Common myeloid progenitor, CD34-positive (primary cell): ENCODE data around the gene RPS27A.
"Not testable (repeated sequence)": the region's sequence is repeated elsewhere in the genome, so short reads cannot be mapped to it uniquely, and the experiment has no call there.

Experiments used
- CTCF ChIA-PET: fragments of 350-600 bp; sonication (Branson Sonifier 250); formaldehyde crosslinking; loops from one replicate; lab custom pipeline; 2021; ENCODE audit warnings: antibody characterized with exemption; lab: Charles Lee
- POLR2A ChIA-PET: fragments of 350-600 bp; sonication (Branson Sonifier 250); formaldehyde crosslinking; loops from one replicate; lab custom pipeline; 2021; ENCODE audit warnings: antibody characterized with exemption; lab: Charles Lee
- DNase-seq, 3 donors: peaks; one replicate each; pipeline versions ENCODE4 v3.0.0 to v3.0.0-alpha.2; 2013
- H3K27ac ChIP-seq, 2 experiments: 1 replicate in 1 of 2; 2 replicates in 1 of 2; pipeline ENCODE4 v1.7.0; 2013; ENCODE audit warnings: inconsistent platforms in 2 of 2, low read length in 2 of 2, mild to moderate bottlenecking in 2 of 2, low read depth in 1 of 2, moderate library complexity in 1 of 2; ENCODE audit not compliant: severe bottlenecking in 2 of 2, insufficient read depth in 1 of 2, poor library complexity in 1 of 2
- H3K27me3 ChIP-seq, 5 experiments: replicated peaks in 2 of 5; 1 replicate in 3 of 5; 2 replicates in 2 of 5; pipeline versions ENCODE4 v1.6.1 to v1.7.0; 2013; ENCODE audit warnings: low read length in 4 of 5, mild to moderate bottlenecking in 2 of 5, moderate library complexity in 2 of 5, inconsistent platforms in 1 of 5; ENCODE audit not compliant: insufficient read depth in 5 of 5, control insufficient read depth in 4 of 5
- H3K36me3 ChIP-seq, 4 experiments: 1 replicate in 2 of 4; 2 replicates in 2 of 4; pipeline versions ENCODE4 v1.6.1 to v1.7.0; 2013; ENCODE audit warnings: low read length in 3 of 4, control low read depth in 1 of 4, mild to moderate bottlenecking in 1 of 4; ENCODE audit not compliant: control insufficient read depth in 4 of 4, insufficient read depth in 4 of 4
- H3K4me1 ChIP-seq, 4 experiments: 1 replicate in 3 of 4; 2 replicates in 1 of 4; pipeline versions ENCODE4 v1.6.1 to v1.7.1; 2013; ENCODE audit warnings: low read length in 3 of 4, mild to moderate bottlenecking in 3 of 4, control low read depth in 1 of 4, inconsistent platforms in 1 of 4, moderate library complexity in 1 of 4; ENCODE audit not compliant: control insufficient read depth in 4 of 4, insufficient read depth in 4 of 4; ENCODE audit errors: control extremely low read depth in 1 of 4
- H3K4me3 ChIP-seq, 7 experiments: 1 replicate in 4 of 7; 2 replicates in 3 of 7; pipeline versions ENCODE4 v1.5.1 to v1.7.0; 2013; ENCODE audit warnings: mild to moderate bottlenecking in 7 of 7, low read length in 6 of 7, moderate library complexity in 6 of 7, inconsistent platforms in 2 of 7, low read depth in 2 of 7, control low read depth in 1 of 7; ENCODE audit not compliant: insufficient read depth in 4 of 7, control insufficient read depth in 1 of 7; ENCODE audit errors: extremely low read depth in 1 of 7
- H3K9me3 ChIP-seq, 5 experiments: 1 replicate in 4 of 5; 2 replicates in 1 of 5; pipeline versions ENCODE4 v1.6.1 to v1.7.1; 2013; ENCODE audit warnings: low read length in 4 of 5, mild to moderate bottlenecking in 2 of 5, inconsistent platforms in 1 of 5, low read depth in 1 of 5, moderate library complexity in 1 of 5; ENCODE audit not compliant: control insufficient read depth in 4 of 5, insufficient read depth in 2 of 5; ENCODE audit errors: control extremely low read depth in 1 of 5
- WGBS: methylation state at CpG from one replicate; pipeline ENCODE4 v1.1.5; 2013; ENCODE audit not compliant: insufficient coverage; 5-methylcytosine and 5-hydroxymethylcytosine counted together

RPS27A gene

DNA sequence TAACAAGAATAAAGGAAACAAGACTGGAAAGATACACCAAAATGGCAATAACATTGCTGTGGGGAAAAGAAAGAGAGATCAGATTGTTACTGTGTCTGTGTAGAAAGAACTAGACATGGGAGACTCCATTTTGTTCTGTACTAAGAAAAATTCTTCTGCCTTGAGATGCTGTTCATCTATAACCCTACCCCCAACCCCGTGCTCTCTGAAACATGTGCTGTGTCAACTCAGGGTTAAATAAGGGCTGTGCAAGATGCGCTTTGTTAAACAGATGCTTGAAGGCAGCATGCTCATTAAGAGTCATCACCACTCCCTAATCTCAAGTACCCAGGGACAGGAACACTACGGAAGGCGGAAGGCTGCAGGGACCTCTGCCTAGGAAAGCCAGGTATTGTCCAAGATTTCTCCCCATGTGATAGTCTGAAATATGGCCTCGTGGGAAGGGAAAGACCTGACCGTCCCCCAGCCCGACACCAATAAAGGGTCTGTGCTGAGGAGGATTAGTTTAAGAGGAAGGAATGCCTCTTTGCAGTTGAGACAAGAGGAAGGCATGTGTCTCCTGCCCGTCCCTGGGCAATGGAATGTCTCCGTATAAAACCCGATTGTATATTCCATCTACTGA, 46.8 kb downstream of the RPS27A start:
- DNase-seq, H3K36me3 ChIP-seq, H3K9me3 ChIP-seq, CTCF ChIA-PET, POLR2A ChIA-PET, H3K27ac ChIP-seq, H3K27me3 ChIP-seq, H3K4me3 ChIP-seq: not testable (repeated sequence)
- WGBS = 73% methylated on average over 2 of the region's 10 CpGs
- H3K4me1 ChIP-seq = peaks cover 2 to 18% (median 10%) of the 10 kb centered on the region in 4 experiments

DNA sequence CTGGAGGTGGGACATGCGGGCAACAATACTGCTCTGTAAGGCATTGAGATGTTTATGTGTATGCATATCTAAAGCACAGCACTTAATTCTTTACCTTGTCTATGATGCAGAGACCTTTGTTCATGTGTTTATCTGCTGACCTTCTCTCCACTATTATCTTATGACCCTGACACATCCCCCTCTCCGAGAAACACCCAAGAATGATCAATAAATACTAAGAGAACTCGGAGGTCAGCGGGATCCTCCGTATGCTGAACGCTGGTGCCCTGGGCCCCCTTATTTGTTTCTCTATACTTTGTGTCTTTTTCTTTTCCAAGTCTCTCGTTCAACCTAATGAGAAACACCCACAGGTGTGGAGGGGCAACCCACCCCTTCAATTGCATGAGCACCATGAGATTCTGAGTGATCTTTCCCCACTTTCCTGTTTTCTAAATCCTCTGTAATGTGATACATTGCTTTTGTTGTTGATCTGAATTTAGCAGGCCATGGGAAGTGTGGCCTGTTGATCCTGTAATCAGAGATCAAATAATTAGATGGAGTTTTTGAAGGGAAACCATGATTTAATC, 47.5 kb downstream of the RPS27A start:
- H3K4me3 ChIP-seq, H3K9me3 ChIP-seq, H3K27me3 ChIP-seq, H3K36me3 ChIP-seq, H3K27ac ChIP-seq, POLR2A ChIA-PET, DNase-seq, CTCF ChIA-PET: not testable (repeated sequence)
- 88% methylated on average over 3 of the region's 7 CpGs for WGBS
- peaks cover 2 to 18% (median 10%) of the 10 kb centered on the region in 4 experiments for H3K4me1 ChIP-seq

DNA sequence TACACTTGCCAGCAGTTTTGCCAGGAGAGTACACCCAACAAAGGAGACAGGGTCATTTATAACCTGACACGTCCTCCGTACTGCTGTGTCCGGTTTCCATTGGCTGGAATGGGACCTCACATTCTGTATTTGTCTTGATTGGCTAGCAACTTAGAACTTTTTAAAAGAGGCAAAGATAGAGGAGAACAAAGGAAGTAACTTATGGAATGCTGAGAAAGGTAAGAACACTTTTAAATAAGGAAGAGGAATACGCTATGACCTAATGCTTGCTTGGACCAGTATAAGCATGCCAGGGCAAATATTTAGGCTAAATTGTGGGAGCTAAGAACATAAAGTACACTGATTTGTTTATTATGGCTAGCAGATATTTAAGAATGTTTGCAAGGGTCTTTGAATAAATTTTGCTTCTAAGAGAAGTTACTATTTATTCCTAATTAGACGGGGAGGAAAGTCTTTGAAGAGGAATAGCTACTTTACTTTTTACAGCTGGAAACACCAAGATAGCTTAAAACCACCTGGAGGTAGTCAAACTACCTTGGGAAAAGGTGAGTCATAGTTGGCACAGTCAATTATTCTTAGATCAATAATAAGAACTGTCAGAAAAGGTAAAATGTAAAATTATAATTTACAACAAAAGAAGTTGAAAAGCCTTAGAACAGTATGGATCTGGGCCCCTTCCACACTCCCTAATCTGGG, 48.5 kb downstream of the RPS27A start:
- CTCF ChIA-PET, DNase-seq, H3K36me3 ChIP-seq, POLR2A ChIA-PET, H3K27ac ChIP-seq, H3K27me3 ChIP-seq, H3K9me3 ChIP-seq: not testable (repeated sequence)
- Histone ChIP-seq H3K4me3 (peak overlapping the region in 1 of 7 experiments; percentile 81), H3K4me1 (peaks cover 2 to 18% (median 10%) of the 10 kb centered on the region in 4 experiments)
- WGBS = 100% methylated on average over 3 of the region's 5 CpGs

DNA sequence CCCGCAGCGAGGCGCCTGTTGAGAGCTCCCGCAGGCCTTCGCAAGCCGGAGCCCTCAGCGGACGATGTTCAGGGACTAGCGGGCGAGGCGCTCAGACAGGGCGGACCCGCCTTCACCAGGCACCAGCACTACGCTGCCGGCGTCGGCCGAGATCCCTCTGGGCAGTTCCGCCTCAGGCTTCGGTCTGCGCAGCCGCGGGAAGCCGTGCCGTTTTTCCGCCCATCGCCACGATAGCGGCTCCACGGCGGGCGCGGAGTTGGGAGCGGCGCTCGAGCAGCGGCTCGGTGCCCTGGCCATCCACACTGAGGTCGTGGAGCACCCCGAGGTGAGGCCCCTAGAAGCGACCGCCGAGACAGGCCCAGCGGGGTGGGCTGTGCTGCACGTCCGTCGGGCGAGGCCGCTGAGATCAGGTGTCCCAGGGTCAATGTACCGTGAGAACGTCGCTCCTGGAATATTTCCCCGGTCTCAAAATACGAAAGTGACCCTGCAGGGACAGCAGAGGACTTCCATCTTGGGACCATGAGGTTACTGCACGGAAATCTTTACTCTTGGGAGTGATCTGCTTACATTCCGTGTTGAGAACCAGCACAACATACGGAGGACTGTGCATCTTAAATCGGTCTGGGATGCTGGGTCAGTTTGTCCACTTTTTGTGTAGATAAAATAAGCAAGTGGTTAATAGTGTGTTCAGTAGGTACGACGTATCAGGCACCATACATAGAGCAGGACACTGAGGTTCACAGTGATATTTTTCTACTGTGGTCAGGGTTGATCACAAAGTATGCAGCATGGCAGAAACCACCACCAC, 49.8 kb downstream of the RPS27A start:
- peaks cover 0 to 6% (median 4%) of the 10 kb centered on the region in 4 experiments for H3K36me3 ChIP-seq
- H3K4me1 ChIP-seq = peaks cover 2 to 18% (median 10%) of the 10 kb centered on the region in 4 experiments
- H3K9me3 ChIP-seq = no peaks in the 10 kb centered on the region
- H3K27me3 ChIP-seq = no peaks in the 10 kb centered on the region
- POLR2A ChIA-PET = no interaction called here
- H3K4me3 ChIP-seq = peak overlapping the region; percentile 42 to 95 (median 89)
- 2% methylated on average over 54 of the region's 60 CpGs for WGBS
- peak overlapping the region; percentile 75 to 91 for H3K27ac ChIP-seq
- CTCF ChIA-PET = no interaction called here
- DNase-seq = peak; percentile 88 to 94 (median 94)

DNA sequence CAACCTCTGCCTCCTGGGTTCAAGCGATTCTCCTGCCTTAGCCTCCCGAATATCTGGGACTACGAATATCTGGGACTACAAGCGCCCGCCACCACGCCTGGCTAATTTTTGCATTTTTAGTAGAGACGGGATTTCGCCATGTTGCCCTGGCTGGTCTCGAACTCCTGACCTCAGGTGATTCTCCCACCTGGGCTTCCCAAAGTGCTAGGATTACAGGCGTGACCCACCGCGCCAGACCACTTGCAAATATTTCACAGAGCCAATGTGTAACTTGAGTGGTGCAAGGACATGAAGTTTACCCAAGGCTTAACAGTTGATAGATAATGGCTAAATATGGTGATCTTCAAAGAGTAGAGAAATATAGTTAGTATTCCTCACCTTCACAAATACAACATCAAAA, 50.6 kb downstream of the RPS27A start:
- POLR2A ChIA-PET = no interaction called here
- no peaks in the 10 kb centered on the region for H3K9me3 ChIP-seq
- CTCF ChIA-PET = interaction anchor here (1.6 kb wide), 1 partner anchor 10 kb away, joined by 5 read pairs; no protein-coding TSS in a partner anchor
- peaks cover 2 to 18% (median 10%) of the 10 kb centered on the region in 4 experiments for H3K4me1 ChIP-seq
- H3K36me3 ChIP-seq = peaks cover 5 to 6% (median 5%) of the 10 kb centered on the region in 4 experiments
- no peak for DNase-seq
- no peaks in the 10 kb centered on the region for H3K27me3 ChIP-seq
- H3K27ac ChIP-seq = peak overlapping the region in 1 of 2 experiments; percentile 91
- WGBS = 97% methylated on average over 12 of the region's 12 CpGs
- H3K4me3 ChIP-seq = peak overlapping the region in 5 of 7 experiments; percentile 81 to 95 (median 90)
